ENCODE measurements around the gene RBM12.
"Not testable (repeated sequence)": the region's sequence is repeated elsewhere in the genome, so short reads cannot be mapped to it uniquely, and the experiment has no call there.

The RBM12 gene

DNA sequence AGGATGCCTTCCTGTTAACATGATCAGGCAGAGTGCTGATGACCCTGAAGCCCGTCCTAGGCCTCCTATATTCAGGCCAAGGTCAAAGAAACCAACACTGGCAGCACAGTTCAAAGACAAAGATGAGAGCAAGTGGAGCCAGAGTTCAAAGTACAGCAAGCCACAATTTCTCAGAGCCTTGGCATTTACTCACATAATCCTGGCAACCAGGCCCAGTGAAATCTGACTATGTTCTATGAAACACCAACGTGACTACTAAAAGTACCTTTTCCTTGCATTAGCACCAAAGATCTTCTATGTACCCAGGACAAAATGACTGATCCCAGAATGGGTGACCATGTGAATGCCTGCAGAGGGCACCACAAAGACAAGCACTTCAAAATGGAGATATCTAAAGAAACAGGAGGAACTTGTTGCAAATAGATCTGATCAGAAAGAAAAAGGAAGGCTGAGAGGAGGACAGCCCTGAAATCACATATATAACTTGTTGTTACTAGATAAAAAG is 30.6 kb upstream of the RBM12 start:
- TF ChIP-seq ZFX (IDR thresholded peaks at IDR 0.05) (no peak), CTCF (conservative IDR thresholded peaks at IDR 0.05) (no peak)
- H3K27ac ChIP-seq, result no peak overlapping the region

- H3K27ac ChIP-seq, result no peak overlapping the region
- TF ChIP-seq CTCF (conservative IDR thresholded peaks at IDR 0.05), result no peak
Measured at GRCh38 chr20:35690265-35690664, 25.6 kb upstream of the RBM12 start.

GRCh38 chr20:35686872-35687271 is 22.2 kb upstream of the RBM12 start:
- peak; percentile 52 for TF ChIP-seq CTCF (conservative IDR thresholded peaks at IDR 0.05)
- not testable (repeated sequence) for H3K27ac ChIP-seq

GRCh38 chr20:35685368-35685767 is 20.7 kb upstream of the RBM12 start:
- not testable (repeated sequence) for H3K27ac ChIP-seq

GRCh38 chr20:35681960-35682359 is 17.3 kb upstream of the RBM12 start:
- H3K27ac ChIP-seq, result no peak overlapping the region
- TF ChIP-seq CTCF (conservative IDR thresholded peaks at IDR 0.05), result no peak
- TF ChIP-seq ZFX (IDR thresholded peaks at IDR 0.05), result no peak

- H3K27ac ChIP-seq, result no peak overlapping the region
- no peak for TF ChIP-seq ZFX (IDR thresholded peaks at IDR 0.05)
- no peak for TF ChIP-seq CTCF (conservative IDR thresholded peaks at IDR 0.05)
Measured at GRCh38 chr20:35680452-35681183, 15.9 kb upstream of the RBM12 start.

GRCh38 chr20:35674921-35675320 is 10.2 kb upstream of the RBM12 start:
- no peak overlapping the region for H3K27ac ChIP-seq
- TF ChIP-seq ZFX (IDR thresholded peaks at IDR 0.05) (no peak), CTCF (conservative IDR thresholded peaks at IDR 0.05) (no peak)

DNA sequence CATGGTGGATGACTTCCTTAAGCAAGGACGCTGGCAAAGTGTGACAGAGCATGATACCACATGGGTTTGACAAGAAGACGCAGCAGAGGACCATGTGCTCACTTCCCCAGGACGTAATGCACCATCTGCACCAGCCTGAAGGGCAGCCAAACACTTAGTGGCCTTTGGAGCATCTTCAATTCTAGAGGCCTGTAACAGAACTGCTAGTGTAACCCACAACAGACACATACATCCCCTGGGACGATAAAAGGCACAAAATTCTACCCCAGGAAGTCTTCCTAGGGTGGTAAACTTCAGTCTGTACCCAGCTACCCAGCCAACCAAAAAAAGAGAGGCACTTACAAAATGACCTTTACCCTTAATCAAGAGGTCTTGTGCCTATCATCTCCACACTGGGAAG is 9.2 kb upstream of the RBM12 start:
- no peak for TF ChIP-seq CTCF (conservative IDR thresholded peaks at IDR 0.05)
- TF ChIP-seq ZFX (IDR thresholded peaks at IDR 0.05), result no peak

More for the DNA sequence above, 9.2 kb upstream of the RBM12 start:
- H3K27ac ChIP-seq, result no peak overlapping the region

Data from C4-2B (cell line).